DND-41 (cell line): Measurements from ENCODE around the gene DGKQ.

Experiments used
- ATAC-seq: fragments of 200-7000 bp; cut with Tn5 transposase; 3 replicates; pipeline ENCODE4 v1.9.1; 2021; ENCODE audit warnings: low read depth; ENCODE audit not compliant: insufficient read depth
- DNase-seq: peaks from one replicate; pipeline ENCODE4 v3.0.0-alpha.2; 2020
- H2AFZ ChIP-seq: 2 replicates; pipeline ENCODE4 v1.6.0; 2012; ENCODE audit warnings: low read depth, low read length
- H3K27ac ChIP-seq: 2 replicates; pipeline ENCODE4 v1.5.1; 2012; ENCODE audit warnings: low read length, inconsistent platforms
- H3K27me3 ChIP-seq: fragments of 200-600 bp; sonication (generic); 2 replicates; pipeline ENCODE4 v1.6.0; 2012; ENCODE audit warnings: low read length, mild to moderate bottlenecking, inconsistent platforms; ENCODE audit not compliant: insufficient read depth, poor library complexity
- H3K36me3 ChIP-seq: 2 replicates; pipeline ENCODE4 v1.5.1; 2012; ENCODE audit warnings: low read length, inconsistent platforms; ENCODE audit not compliant: insufficient read depth
- H3K4me1 ChIP-seq: 2 replicates; pipeline ENCODE4 v1.5.1; 2012; ENCODE audit warnings: mild to moderate bottlenecking, low read length; ENCODE audit not compliant: insufficient read depth
- H3K4me2 ChIP-seq: 2 replicates; pipeline ENCODE4 v1.6.0; 2012; ENCODE audit warnings: mild to moderate bottlenecking, moderate library complexity, low read length, inconsistent platforms; ENCODE audit not compliant: insufficient read depth
- H3K4me3 ChIP-seq, 2 experiments: fragments of 200-600 bp in 1 of 2; shearing (Covaris generic) in 1 of 2; 2 replicates each; pipeline ENCODE4 v1.5.1; 2012 to 2016; ENCODE audit warnings: inconsistent platforms in 2 of 2, low read length in 2 of 2, mild to moderate bottlenecking in 2 of 2, low read depth in 1 of 2, moderate library complexity in 1 of 2
- H3K79me2 ChIP-seq: 2 replicates; pipeline ENCODE4 v1.6.0; 2012; ENCODE audit warnings: low read length, inconsistent platforms; ENCODE audit not compliant: insufficient read depth
- H3K9ac ChIP-seq: 2 replicates; pipeline ENCODE4 v1.6.0; 2012; ENCODE audit warnings: low read depth, mild to moderate bottlenecking, inconsistent platforms, low read length, moderate library complexity
- H3K9me3 ChIP-seq: 2 replicates; pipeline ENCODE4 v1.5.1; 2012; ENCODE audit warnings: low read length, moderate library complexity, mild to moderate bottlenecking, inconsistent platforms; ENCODE audit not compliant: insufficient read depth, severe bottlenecking
- H4K20me1 ChIP-seq: 2 replicates; pipeline ENCODE4 v1.6.0; 2012; ENCODE audit warnings: low read length; ENCODE audit not compliant: insufficient read depth
- CTCF ChIP-seq: IDR thresholded peaks from 2 replicates; pipeline ENCODE4 v1.5.1; 2012; ENCODE audit warnings: borderline replicate concordance, low read length, moderate library complexity, mild to moderate bottlenecking; ENCODE audit not compliant: poor library complexity, severe bottlenecking; ENCODE audit errors: extremely low read depth
- EZH2 ChIP-seq: IDR thresholded peaks from 3 replicates; pipeline ENCODE4 v1.6.1; 2012; ENCODE audit warnings: borderline replicate concordance, low read depth, mild to moderate bottlenecking, moderate library complexity, low read length, inconsistent platforms; ENCODE audit not compliant: severe bottlenecking

The DGKQ gene

GRCh38 chr4:962231-963208 lies 10.8 kb downstream of the DGKQ start:
- Histone ChIP-seq H3K9ac (no peak overlapping the region), H4K20me1 (peaks cover 13% of the 10 kb centered on the region), H3K27ac (no peak overlapping the region), H3K4me2 (no peak overlapping the region), H3K36me3 (peaks cover 87% of the 10 kb centered on the region), H3K4me1 (no peaks in the 10 kb centered on the region), H3K9me3 (no peaks in the 10 kb centered on the region), H3K4me3 (no peak overlapping the region), H2AFZ (no peak overlapping the region), H3K79me2 (no peaks in the 10 kb centered on the region), H3K27me3 (no peaks in the 10 kb centered on the region)
- TF ChIP-seq CTCF = no peak
- no peak for TF ChIP-seq EZH2
- DNase-seq (no peak), ATAC-seq (no peak)

GRCh38 chr4:961351-962230 lies 11.8 kb downstream of the DGKQ start:
- H3K36me3 ChIP-seq = peaks cover 83% of the 10 kb centered on the region
- no peaks in the 10 kb centered on the region for H3K4me1 ChIP-seq
- H3K4me2 ChIP-seq = no peak overlapping the region
- ATAC-seq (no peak), DNase-seq (no peak)
- no peak for TF ChIP-seq EZH2
- no peak for TF ChIP-seq CTCF
- H3K9me3 ChIP-seq = no peaks in the 10 kb centered on the region
- peaks cover 13% of the 10 kb centered on the region for H4K20me1 ChIP-seq
- H2AFZ ChIP-seq = no peak overlapping the region
- no peak overlapping the region for H3K9ac ChIP-seq
- no peak overlapping the region for H3K27ac ChIP-seq
- no peaks in the 10 kb centered on the region for H3K79me2 ChIP-seq
- H3K27me3 ChIP-seq = no peaks in the 10 kb centered on the region
- H3K4me3 ChIP-seq = no peak overlapping the region

- H3K4me2 ChIP-seq = no peak overlapping the region
- no peak for ATAC-seq
- H3K9me3 ChIP-seq = no peaks in the 10 kb centered on the region
- H3K4me3 ChIP-seq = no peak overlapping the region
- no peaks in the 10 kb centered on the region for H3K4me1 ChIP-seq
- peaks cover 13% of the 10 kb centered on the region for H4K20me1 ChIP-seq
- no peak for TF ChIP-seq CTCF
- TF ChIP-seq EZH2 = no peak
- no peaks in the 10 kb centered on the region for H3K79me2 ChIP-seq
- H3K27ac ChIP-seq = no peak overlapping the region
- H2AFZ ChIP-seq = no peak overlapping the region
- no peak overlapping the region for H3K9ac ChIP-seq
- no peaks in the 10 kb centered on the region for H3K27me3 ChIP-seq
- no peak for DNase-seq
- H3K36me3 ChIP-seq = peaks cover 75% of the 10 kb centered on the region
Observed at GRCh38 chr4:960636-961350, 12.6 kb downstream of the DGKQ start.
